Kidney (tissue), 14 donors: ENCODE measurements around the gene PSG4. TPM values are rescaled to one million over a fixed set of nuclear protein-coding genes. Genes with fewer than 3 reads are reported as not detected.
"Not testable (repeated sequence)": the region's sequence is repeated elsewhere in the genome, so short reads cannot be mapped to it uniquely, and the experiment has no call there.

Source experiments
- DNase-seq, 5 donors: peaks; one replicate each; pipeline ENCODE4 v3.0.0-alpha.2; 2013 to 2020
- FAIRE-seq: peaks from 2 replicates; lab custom pipeline; 2012; peaks lifted over from hg19 to GRCh38; lab: Jason Lieb, UNC
- H3K27ac ChIP-seq, 2 donors: one replicate each; pipeline ENCODE4 v1.7.0; 2013; ENCODE audit warnings: low read depth in 2 of 2, low read length in 2 of 2, inconsistent platforms in 1 of 2
- H3K27me3 ChIP-seq: one replicate; pipeline ENCODE4 v1.7.1; 2013; ENCODE audit warnings: low read length, inconsistent platforms; ENCODE audit not compliant: control insufficient read depth, insufficient read depth
- H3K36me3 ChIP-seq, 3 donors: one replicate each; pipeline versions ENCODE4 v1.7.0 to v1.7.1; 2013; ENCODE audit warnings: low read length in 3 of 3, control low read depth in 1 of 3, inconsistent platforms in 1 of 3; ENCODE audit not compliant: insufficient read depth in 3 of 3, control insufficient read depth in 2 of 3
- H3K4me1 ChIP-seq, 3 donors: one replicate each; pipeline versions ENCODE4 v1.7.0 to v1.7.1; 2013; ENCODE audit warnings: low read length in 3 of 3, inconsistent platforms in 1 of 3, low read depth in 1 of 3; ENCODE audit not compliant: control insufficient read depth in 2 of 3, insufficient read depth in 2 of 3
- H3K4me3 ChIP-seq, 3 donors: one replicate each; pipeline versions ENCODE4 v1.7.0 to v1.8.1; 2013; ENCODE audit warnings: low read length in 3 of 3, control low read depth in 1 of 3, inconsistent platforms in 1 of 3
- H3K9ac ChIP-seq, 3 donors: one replicate each; pipeline versions ENCODE4 v1.7.0 to v1.7.1; 2013; ENCODE audit warnings: low read length in 3 of 3, control low read depth in 1 of 3, inconsistent platforms in 1 of 3
- H3K9me3 ChIP-seq, 3 donors: one replicate each; pipeline versions ENCODE4 v1.7.0 to v1.7.1; 2013; ENCODE audit warnings: low read length in 3 of 3, control low read depth in 1 of 3, inconsistent platforms in 1 of 3; ENCODE audit not compliant: control insufficient read depth in 2 of 3, insufficient read depth in 1 of 3
- intact Hi-C: fragments of 100-400 bp; cut with DNase I; formaldehyde crosslinking; loops from one replicate; pipeline ENCODE4 v1.11.1; 2022
- polyA plus RNA-seq: library from polyadenylated mRNA; stranded (reverse); fragments of 350-450 nt; fragmentation: Illumina TruSeq; extraction: RNeasy Lipid Tissue Mini Kit (QIAGEN cat#74804); gene quantifications from one replicate; pipeline ENCODE4 v1.2.3, GENCODE V29; 2014; ENCODE audit warnings: low read depth, low replicate concordance; ENCODE audit not compliant: insufficient read depth
- total RNA-seq: library from RNA; stranded (reverse); fragmentation: NEBNext Ultra II Directional; extraction: Animal tissue kit (Norgen Biotek cat#: 25700); gene quantifications from one replicate; pipeline ENCODE4 v1.2.1, GENCODE V29; 2021
- TF ChIP-seq, protein P1 (sequence below): IDR thresholded peaks from 3 replicates; pipeline ENCODE4 v1.5.1; 2012; ENCODE audit warnings: mild to moderate bottlenecking, moderate library complexity, borderline replicate concordance; ENCODE audit not compliant: insufficient read depth; ENCODE audit errors: extremely low read depth
- donor health status: control.
- donor health status: control.
- donor health status: control.
- donor health status: control.
- donor health status: control.
- donor health status: DM: yes; HTN: yes; CAD: no.
- donor health status: Normal renal cell carcinoma (clear cell type).

The PSG4 gene
- total and polyA plus RNA-seq, 2 donors from 2014 or later: 0.35 TPM; not detected in 1

DNA sequence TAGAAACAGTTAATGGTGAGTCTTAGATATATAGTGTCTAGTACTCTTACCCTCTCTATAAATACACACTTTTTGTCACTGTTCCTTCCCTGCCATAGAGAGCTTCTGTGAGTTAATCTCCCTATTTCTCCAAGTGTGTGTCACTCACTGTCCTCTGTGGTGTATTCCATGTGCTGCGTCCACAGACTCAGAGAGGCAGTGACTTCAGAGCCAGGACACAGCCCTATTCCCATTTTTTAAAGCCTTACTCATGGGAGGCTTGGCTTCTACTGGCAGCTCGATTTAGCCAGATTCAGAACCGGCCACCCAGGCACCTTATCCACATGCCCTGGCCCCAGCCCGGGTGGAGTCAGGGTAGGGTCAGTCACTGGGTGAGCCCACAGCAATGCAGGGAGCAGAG, 13.7 kb upstream of the PSG4 start:
- H3K9ac ChIP-seq, DNase-seq, H3K4me3 ChIP-seq, FAIRE-seq, H3K4me1 ChIP-seq, H3K9me3 ChIP-seq, H3K27ac ChIP-seq, H3K27me3 ChIP-seq, H3K36me3 ChIP-seq, intact Hi-C loops: not testable (repeated sequence)

DNA sequence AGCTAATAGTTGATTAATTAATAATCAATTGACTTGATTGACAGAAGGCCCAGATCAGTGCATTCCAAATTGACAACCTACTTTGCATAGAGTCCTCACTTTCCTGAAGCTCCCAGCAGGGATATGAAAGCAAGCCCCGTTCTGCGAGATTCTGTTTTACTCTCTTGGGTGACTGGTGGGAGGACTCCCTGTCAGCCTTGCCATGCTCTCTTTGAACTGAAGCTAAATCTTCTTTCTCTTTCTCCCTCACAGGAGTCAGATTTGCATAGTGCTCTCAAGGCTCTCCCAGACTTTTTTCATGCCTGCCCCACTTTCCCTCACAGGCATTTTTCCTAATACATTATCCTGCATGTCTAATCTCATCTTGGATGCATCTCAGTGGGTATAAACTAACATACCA, 10.4 kb upstream of the PSG4 start:
- FAIRE-seq, H3K4me1 ChIP-seq: not testable (repeated sequence)

DNA sequence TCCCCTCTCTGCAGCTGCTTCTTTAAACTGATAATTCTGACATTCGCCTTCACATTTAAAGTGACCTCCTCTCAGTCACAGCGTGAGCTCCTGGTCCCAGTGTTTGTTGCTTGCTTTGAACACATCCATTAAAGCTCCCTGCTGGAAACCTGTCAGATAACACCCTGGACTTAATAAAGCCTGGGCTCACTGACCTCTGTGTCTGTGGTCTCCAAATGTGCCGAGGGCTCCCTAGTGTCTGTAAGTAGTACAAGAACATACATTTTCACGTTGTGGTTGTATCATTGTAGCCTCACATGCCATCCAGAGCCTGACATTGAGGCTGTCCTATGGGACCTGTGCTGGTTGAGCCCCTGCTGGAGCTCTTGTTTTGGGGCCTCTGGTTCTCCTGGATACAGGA, 2.6 kb upstream of the PSG4 start:
- Histone ChIP-seq H3K27me3 (no peaks in the 10 kb centered on the region), H3K9ac (no peak overlapping the region), H3K36me3 (no peaks in the 10 kb centered on the region), H3K4me3 (no peak overlapping the region), H3K4me1 (no peaks in the 10 kb centered on the region), H3K27ac (no peak overlapping the region), H3K9me3 (no peaks in the 10 kb centered on the region)
- FAIRE-seq (no peak), DNase-seq (no peak)
- intact Hi-C loops: no loop called here
- TF ChIP-seq, protein P1, sequence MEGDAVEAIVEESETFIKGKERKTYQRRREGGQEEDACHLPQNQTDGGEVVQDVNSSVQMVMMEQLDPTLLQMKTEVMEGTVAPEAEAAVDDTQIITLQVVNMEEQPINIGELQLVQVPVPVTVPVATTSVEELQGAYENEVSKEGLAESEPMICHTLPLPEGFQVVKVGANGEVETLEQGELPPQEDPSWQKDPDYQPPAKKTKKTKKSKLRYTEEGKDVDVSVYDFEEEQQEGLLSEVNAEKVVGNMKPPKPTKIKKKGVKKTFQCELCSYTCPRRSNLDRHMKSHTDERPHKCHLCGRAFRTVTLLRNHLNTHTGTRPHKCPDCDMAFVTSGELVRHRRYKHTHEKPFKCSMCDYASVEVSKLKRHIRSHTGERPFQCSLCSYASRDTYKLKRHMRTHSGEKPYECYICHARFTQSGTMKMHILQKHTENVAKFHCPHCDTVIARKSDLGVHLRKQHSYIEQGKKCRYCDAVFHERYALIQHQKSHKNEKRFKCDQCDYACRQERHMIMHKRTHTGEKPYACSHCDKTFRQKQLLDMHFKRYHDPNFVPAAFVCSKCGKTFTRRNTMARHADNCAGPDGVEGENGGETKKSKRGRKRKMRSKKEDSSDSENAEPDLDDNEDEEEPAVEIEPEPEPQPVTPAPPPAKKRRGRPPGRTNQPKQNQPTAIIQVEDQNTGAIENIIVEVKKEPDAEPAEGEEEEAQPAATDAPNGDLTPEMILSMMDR: no peak

More for the DNA sequence above, 10.4 kb upstream of the PSG4 start:
- H3K27me3 ChIP-seq, H3K36me3 ChIP-seq, intact Hi-C loops, DNase-seq, H3K4me3 ChIP-seq, H3K27ac ChIP-seq, H3K9me3 ChIP-seq, H3K9ac ChIP-seq: not testable (repeated sequence)

DNA sequence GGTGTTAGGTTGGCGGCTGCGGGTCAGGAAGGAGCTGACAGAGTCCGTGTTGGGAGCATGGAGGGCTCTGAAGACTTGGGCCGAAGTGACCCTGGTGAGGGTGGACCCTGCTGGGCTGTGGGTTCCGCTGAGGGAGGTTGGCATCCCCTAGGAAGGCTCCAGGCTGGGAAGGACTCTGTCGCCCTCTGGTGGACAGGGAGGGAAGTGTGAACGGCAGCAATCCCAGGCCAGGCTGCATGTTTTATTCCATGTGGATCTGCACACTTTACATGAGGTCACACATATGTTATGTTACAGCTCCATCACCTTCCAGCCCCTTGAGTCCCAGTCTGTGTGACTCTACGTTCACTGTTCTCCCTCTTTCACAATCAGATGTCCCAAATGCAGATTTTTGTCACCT, 1.7 kb upstream of the PSG4 start:
- H3K27me3 ChIP-seq, H3K4me1 ChIP-seq, H3K9ac ChIP-seq, H3K36me3 ChIP-seq, FAIRE-seq, H3K4me3 ChIP-seq, intact Hi-C loops, H3K27ac ChIP-seq, H3K9me3 ChIP-seq: not testable (repeated sequence)
- peak in 1 of 5 donors; percentile 1 for DNase-seq

DNA sequence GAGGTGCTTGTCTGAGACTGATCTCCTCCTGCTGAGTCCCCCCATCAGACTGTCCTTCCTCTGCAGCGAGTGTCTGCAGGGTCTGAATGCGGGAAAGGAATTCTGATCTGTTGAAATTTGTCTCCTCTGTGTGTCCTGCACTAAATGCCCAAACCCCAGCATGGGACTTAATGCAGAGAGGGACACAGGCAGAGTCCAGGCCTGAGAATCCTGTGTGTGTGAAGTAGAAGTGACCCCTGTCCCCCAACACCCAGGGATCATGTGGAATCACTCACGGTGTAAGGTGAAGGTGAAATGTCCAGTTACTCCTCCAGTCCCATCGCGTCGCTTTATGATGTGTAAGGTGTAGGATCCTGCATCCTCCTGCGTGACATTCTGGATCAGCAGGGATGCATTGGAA, 1.8 kb downstream of the PSG4 start:
- DNase-seq, H3K4me1 ChIP-seq, intact Hi-C loops, FAIRE-seq, H3K4me3 ChIP-seq, H3K27ac ChIP-seq, H3K36me3 ChIP-seq, H3K9me3 ChIP-seq, H3K27me3 ChIP-seq: not testable (repeated sequence)
- peak overlapping the region in 1 of 3 donors; percentile 26 for H3K9ac ChIP-seq

DNA sequence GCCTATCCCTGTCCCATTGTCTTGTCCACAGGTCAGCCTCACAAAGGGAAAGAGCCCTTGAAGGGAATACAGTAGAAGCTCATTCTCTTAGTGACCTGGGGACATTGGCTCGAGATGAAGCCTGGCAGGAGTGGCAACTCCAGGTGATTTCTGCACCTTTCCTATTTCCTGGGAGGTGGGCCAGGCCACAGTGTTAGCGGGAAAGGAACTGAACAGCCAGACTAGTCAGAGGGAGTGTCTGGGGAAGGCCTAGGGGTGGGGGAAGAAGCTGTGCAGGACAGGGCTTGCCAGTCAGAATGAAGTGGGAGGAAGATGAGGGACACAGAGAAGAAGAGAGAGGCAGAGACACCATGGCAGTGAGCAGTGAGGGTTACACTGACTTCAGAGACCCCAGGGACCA, 3.5 kb downstream of the PSG4 start:
- DNase-seq, intact Hi-C loops, H3K9ac ChIP-seq, H3K9me3 ChIP-seq, H3K4me3 ChIP-seq, H3K4me1 ChIP-seq, FAIRE-seq, H3K27me3 ChIP-seq, H3K36me3 ChIP-seq: not testable (repeated sequence)
- H3K27ac ChIP-seq: peak overlapping the region; percentile 22 to 37

DNA sequence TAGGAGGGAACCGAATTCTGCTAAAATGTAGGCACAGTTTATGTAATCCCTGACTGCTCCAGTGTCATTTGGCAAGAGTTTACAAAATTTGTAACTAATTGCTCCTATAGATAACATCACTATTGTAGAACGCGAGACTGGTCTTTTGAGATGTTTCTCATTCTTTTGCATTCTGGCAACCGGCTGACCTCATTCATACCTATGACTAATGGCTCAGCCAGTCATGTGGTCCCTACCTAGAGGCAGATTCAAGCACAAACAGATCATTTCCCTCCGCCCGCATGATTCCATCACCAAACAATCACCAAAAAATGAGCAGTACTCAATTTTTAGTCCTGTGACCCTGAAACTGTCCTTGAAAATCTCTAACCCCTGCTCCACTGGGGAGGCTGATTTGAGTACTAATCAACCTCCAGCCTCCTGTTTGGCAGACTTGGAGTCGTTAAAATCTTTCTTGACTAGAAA, 4.1 kb downstream of the PSG4 start:
- H3K4me3 ChIP-seq, DNase-seq, H3K4me1 ChIP-seq, H3K27me3 ChIP-seq, H3K9ac ChIP-seq, H3K9me3 ChIP-seq, FAIRE-seq, intact Hi-C loops, H3K36me3 ChIP-seq: not testable (repeated sequence)
- peak overlapping the region in 1 of 2 donors; percentile 65 for H3K27ac ChIP-seq
